ENCODE data around the gene UBE2Q2.

DNA sequence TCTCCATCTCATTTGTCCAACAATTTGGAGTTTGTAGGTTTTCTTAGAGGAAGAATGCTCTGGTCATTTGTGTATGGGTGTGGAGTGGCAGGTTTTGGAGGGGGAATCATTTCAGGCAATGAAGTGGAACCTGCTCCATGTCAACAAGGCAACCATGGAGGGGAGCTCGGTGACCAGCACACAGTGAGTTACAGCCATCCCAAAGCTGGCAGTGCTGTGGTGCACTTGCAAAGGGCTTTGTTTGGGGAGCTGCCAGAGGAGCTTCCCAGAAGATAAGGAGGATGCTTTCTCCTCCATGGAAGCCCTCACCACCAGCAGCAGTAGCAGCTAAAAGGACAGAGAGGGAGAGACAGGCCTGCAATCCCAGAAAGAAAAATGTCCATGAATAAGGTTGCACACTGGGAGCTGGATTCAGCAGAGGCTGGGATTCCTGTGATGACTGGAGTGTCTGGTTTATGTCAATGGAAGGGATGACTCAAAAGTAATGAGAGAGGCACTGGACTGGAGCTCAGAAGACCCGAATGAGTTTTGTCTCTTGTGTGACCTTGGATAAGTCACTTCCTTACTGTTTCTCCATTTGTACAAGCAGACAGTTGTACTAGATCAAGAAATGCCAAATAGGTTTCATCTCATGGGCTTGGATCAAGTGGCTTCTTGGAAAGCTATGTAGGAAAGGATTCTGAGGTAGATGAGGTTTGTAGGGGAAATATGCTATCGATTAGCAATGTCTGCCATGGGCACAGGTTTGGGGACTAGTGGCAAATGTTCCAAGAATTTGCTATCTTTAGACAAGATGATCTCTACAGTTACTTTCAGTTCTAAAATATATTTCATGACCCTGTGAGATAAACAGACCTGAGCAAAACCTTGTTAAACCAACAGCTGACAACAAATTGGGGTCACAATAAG, 27.2 kb upstream of the UBE2Q2 start:
- TF ChIP-seq, protein P1, sequence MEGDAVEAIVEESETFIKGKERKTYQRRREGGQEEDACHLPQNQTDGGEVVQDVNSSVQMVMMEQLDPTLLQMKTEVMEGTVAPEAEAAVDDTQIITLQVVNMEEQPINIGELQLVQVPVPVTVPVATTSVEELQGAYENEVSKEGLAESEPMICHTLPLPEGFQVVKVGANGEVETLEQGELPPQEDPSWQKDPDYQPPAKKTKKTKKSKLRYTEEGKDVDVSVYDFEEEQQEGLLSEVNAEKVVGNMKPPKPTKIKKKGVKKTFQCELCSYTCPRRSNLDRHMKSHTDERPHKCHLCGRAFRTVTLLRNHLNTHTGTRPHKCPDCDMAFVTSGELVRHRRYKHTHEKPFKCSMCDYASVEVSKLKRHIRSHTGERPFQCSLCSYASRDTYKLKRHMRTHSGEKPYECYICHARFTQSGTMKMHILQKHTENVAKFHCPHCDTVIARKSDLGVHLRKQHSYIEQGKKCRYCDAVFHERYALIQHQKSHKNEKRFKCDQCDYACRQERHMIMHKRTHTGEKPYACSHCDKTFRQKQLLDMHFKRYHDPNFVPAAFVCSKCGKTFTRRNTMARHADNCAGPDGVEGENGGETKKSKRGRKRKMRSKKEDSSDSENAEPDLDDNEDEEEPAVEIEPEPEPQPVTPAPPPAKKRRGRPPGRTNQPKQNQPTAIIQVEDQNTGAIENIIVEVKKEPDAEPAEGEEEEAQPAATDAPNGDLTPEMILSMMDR (IDR thresholded peaks at IDR 0.05), result no peak
- TF ChIP-seq POLR2A (IDR thresholded peaks at IDR 0.05), result no peak
